Ascending aorta (tissue), 2 donors: ENCODE measurements around the gene RHOG. TPM values are rescaled to one million over a fixed set of nuclear protein-coding genes. Genes with fewer than 3 reads are reported as not detected.
"Not testable (repeated sequence)": the region's sequence is repeated elsewhere in the genome, so short reads cannot be mapped to it uniquely, and the experiment has no call there.

Experiments
- DNase-seq, 2 donors: peaks; one replicate each; pipeline ENCODE4 v3.0.0-alpha.2; 2019; ENCODE audit warnings: low spot score in 2 of 2
- H3K27ac ChIP-seq, 2 donors: fragments of 200-600 bp; sonication (generic); one replicate each; pipeline ENCODE4 v1.5.1; 2016 to 2017; ENCODE audit warnings: mild to moderate bottlenecking in 1 of 2
- H3K27me3 ChIP-seq: fragments of 200-600 bp; sonication (generic); one replicate; pipeline ENCODE4 v1.5.1; 2017
- H3K36me3 ChIP-seq, 2 donors: fragments of 200-600 bp; sonication (generic); one replicate each; pipeline ENCODE4 v1.5.1; 2016
- H3K4me1 ChIP-seq, 2 donors: fragments of 200-600 bp; sonication (generic); one replicate each; pipeline ENCODE4 v1.5.1; 2016 to 2017; ENCODE audit warnings: mild to moderate bottlenecking in 1 of 2
- H3K4me3 ChIP-seq, 2 donors: fragments of 200-600 bp; sonication (generic); one replicate each; pipeline ENCODE4 v1.5.1; 2016 to 2017; ENCODE audit warnings: mild to moderate bottlenecking in 1 of 2
- H3K9me3 ChIP-seq, 2 donors: fragments of 200-600 bp; sonication (generic); one replicate each; pipeline ENCODE4 v1.5.1; 2016
- intact Hi-C: fragments of 100-400 bp; cut with DNase I; formaldehyde crosslinking; loops from one replicate; pipeline ENCODE4 v1.15.1; 2023
- total RNA-seq: library from RNA; depleted of rRNA; stranded (reverse); fragments of >200 nt; gene quantifications from one replicate; pipeline ENCODE4 v1.1.0, GENCODE V29; 2016
- TF ChIP-seq, protein P1 (sequence below), 3 experiments: fragments of 200-600 bp in 2 of 3; fragments of 450-650 bp in 1 of 3; sonication (generic) in 2 of 3; IDR thresholded peaks; one replicate each; pipeline ENCODE4 v1.5.1; 2016 to 2019; ENCODE audit warnings: antibody characterized with exemption in 3 of 3, mild to moderate bottlenecking in 1 of 3, moderate library complexity in 1 of 3

RHOG gene
- total RNA-seq, 1 donor from 2014 or later = 60.7 TPM

DNA sequence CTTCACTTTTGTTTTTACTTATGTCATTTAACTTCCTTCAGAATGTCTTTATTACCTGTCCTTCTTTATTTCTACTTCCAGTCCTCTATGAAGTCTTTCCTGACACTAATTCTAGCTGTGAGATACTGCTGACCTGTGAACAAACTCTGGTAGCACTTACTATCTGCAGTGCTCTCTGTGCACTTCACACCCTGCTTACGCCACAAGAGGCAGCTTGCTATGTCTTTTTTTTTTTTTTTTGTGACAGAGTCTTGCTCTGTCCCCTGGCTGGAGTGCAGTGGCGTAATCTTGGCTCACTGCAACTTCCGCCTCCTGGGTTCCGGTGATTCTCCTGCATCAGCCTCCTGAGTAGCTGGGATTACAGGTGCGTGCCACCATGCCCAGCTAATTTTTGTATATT, 25.4 kb upstream of the RHOG start:
- intact Hi-C loops = no loop called here
- Histone ChIP-seq H3K4me3 (no peak overlapping the region), H3K27ac (peak overlapping the region; percentile 3 to 59), H3K36me3 (no peaks in the 10 kb centered on the region), H3K27me3 (no peaks in the 10 kb centered on the region), H3K4me1 (peaks cover 11 to 25% of the 10 kb centered on the region in 2 donors), H3K9me3 (no peaks in the 10 kb centered on the region)
- TF ChIP-seq, protein P1, sequence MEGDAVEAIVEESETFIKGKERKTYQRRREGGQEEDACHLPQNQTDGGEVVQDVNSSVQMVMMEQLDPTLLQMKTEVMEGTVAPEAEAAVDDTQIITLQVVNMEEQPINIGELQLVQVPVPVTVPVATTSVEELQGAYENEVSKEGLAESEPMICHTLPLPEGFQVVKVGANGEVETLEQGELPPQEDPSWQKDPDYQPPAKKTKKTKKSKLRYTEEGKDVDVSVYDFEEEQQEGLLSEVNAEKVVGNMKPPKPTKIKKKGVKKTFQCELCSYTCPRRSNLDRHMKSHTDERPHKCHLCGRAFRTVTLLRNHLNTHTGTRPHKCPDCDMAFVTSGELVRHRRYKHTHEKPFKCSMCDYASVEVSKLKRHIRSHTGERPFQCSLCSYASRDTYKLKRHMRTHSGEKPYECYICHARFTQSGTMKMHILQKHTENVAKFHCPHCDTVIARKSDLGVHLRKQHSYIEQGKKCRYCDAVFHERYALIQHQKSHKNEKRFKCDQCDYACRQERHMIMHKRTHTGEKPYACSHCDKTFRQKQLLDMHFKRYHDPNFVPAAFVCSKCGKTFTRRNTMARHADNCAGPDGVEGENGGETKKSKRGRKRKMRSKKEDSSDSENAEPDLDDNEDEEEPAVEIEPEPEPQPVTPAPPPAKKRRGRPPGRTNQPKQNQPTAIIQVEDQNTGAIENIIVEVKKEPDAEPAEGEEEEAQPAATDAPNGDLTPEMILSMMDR (IDR thresholded peaks at IDR 0.05) = no peak
- DNase-seq = no peak

DNA sequence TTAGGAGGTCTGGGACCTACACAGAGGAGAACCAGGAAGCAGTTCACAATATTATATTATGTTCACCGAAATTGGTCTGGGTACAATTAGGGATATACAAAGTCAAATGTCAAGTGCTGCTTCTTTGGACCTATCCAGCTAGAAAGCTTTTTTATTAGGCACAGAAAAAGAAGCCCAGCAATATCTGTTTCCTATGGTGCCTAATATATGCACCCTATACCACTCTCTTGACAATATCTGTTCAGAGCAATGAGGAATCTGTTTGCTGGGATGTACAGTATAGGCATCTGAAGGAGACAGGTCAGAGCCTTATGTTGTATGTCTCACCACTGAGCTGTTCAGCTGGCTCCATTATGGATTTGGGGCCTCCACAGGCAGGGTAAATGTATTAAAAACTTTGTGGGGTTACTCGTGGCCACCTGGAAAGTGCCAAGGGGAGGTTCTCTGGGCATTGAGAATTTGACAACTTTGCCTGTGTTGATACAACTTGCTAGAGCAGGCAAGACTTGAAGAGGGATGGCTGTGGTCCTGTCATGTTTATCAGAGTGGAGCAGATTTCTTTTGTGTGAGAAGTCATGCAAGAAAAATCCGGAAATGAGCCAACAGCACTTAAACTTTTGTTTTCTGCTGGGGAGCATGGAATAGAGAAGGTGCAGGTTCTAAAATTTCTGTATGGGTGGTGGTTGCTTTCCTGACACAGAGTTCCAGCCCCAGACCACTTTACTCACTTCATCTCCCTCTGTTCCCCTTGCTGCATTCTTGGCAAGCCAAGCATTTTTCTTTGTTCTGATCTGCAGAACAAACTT, 24.8 kb upstream of the RHOG start:
- Histone ChIP-seq H3K27ac (peak overlapping the region; percentile 41 to 59), H3K4me1 (peaks cover 11 to 25% of the 10 kb centered on the region in 2 donors), H3K36me3 (no peaks in the 10 kb centered on the region), H3K27me3 (no peaks in the 10 kb centered on the region), H3K9me3 (no peaks in the 10 kb centered on the region), H3K4me3 (no peak overlapping the region)
- DNase-seq = no peak
- TF ChIP-seq, protein P1 (IDR thresholded peaks at IDR 0.05) = no peak
- intact Hi-C loops = no loop called here

DNA sequence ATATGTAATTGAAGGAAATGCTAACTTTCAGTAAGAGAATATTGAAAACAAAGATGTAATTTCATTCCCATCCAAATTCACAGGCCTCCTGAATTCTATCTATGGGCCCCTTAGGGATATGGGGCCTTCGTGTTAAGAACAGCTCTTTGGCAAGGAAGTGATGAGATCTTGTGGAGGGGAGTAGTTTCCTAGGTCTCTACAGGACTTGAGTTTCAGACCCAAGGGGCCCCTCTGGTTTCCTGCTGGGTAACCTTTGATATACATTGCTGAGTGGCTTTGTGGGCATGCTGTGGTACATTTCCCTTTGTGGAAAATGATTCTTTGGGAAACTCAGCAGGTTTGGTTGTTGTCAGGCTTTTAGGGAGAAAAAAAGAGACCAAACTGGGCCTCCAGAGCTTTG, 20.9 kb upstream of the RHOG start:
- DNase-seq = no peak
- no peak overlapping the region for H3K4me3 ChIP-seq
- no peaks in the 10 kb centered on the region for H3K36me3 ChIP-seq
- no peaks in the 10 kb centered on the region for H3K9me3 ChIP-seq
- TF ChIP-seq, protein P1 (IDR thresholded peaks at IDR 0.05) = no peak
- no peak overlapping the region for H3K27ac ChIP-seq
- intact Hi-C loops = no loop called here
- H3K4me1 ChIP-seq = peaks cover 16 to 42% of the 10 kb centered on the region in 2 donors
- no peaks in the 10 kb centered on the region for H3K27me3 ChIP-seq

DNA sequence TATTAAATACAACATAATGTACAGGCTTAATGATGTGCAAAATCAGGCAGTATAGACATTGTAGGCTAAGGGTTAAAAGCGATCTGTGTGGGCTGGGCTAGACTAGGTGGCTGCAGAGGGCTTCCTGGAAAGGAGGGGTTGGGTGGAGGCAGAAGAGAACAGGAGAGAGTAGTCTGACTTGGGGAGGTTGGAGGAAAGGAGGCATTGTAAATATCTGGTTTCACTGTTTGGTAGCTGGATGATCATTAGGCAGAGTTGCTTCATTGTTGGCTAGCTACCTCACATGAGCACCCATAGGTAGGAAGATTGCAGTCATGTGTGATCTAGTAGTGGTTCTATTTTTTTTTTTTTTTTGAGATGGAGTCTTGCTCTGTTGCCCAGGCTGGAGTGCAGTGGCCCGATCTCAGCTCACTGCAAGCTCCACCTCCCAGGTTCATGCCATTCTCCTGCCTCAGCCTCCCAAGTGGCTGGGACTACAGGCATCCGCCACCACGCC, 20.2 kb upstream of the RHOG start:
- H3K4me1 ChIP-seq = peaks cover 15 to 37% of the 10 kb centered on the region in 2 donors
- H3K36me3 ChIP-seq, H3K27ac ChIP-seq, H3K4me3 ChIP-seq, H3K27me3 ChIP-seq, DNase-seq, H3K9me3 ChIP-seq, intact Hi-C loops: not testable (repeated sequence)

DNA sequence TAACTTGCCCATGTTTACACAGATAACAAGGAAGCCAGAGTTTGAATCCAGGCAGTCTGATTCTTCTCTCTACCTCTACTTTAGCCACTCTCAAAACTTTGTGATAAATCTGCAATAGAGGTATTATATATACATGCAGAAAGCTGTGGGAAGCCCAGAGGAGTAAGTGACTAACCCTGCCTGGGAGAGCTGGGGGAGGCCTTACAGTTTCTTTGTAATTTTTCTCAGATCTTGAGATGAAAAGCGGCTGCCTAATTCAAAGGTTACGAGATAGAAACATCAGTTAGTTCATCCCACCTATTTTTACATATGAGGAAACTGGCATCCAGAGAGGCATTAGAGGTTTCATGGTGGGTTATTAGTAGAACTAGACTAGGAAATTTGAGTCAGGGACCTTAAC, 19.6 kb upstream of the RHOG start:
- TF ChIP-seq, protein P1 (IDR thresholded peaks at IDR 0.05) = no peak
- Histone ChIP-seq H3K4me3 (no peak overlapping the region), H3K4me1 (peaks cover 10 to 31% of the 10 kb centered on the region in 2 donors), H3K27me3 (no peaks in the 10 kb centered on the region), H3K36me3 (no peaks in the 10 kb centered on the region), H3K9me3 (no peaks in the 10 kb centered on the region), H3K27ac (no peak overlapping the region)
- DNase-seq = no peak
- intact Hi-C loops = no loop called here

DNA sequence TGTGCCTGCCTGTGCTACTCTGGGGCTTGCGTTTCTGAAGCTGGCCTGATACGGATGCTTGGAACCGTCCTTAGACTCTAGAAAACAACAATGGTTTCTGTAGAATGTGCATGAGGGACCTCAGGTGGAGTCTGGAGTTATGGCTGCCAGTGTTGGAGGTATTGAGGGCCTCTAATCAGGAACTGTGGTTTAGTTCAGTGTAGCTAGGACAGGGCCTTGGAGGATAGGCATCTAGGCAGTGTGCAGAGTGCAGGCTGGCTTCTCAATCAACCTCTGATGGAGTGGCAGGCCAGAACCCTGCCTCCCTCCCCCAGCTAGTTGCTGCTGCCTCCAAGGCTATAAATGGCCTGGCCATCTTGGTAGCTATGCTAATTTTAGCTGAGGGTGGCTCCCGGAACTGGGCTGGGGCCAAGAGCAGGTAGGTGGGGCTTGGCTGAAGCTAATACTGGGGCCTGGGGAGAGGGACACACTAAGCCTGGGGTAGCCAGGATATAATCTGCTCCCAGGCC, 18.7 kb upstream of the RHOG start:
- Histone ChIP-seq H3K27me3 (no peaks in the 10 kb centered on the region), H3K9me3 (no peaks in the 10 kb centered on the region), H3K4me1 (peaks cover 10 to 29% of the 10 kb centered on the region in 2 donors), H3K36me3 (no peaks in the 10 kb centered on the region), H3K27ac (peak overlapping the region; percentile 15 to 19), H3K4me3 (peak overlapping the region; percentile 12 to 81)
- TF ChIP-seq, protein P1 (IDR thresholded peaks at IDR 0.05) = no peak
- intact Hi-C loops = no loop called here
- DNase-seq = peak in 1 of 2 donors; percentile 74
